Measurements from ENCODE around the gene P2RX5.
A peak's percentile ranks its signal among the peaks of the same experiment; 100 is the strongest.

The P2RX5 gene

DNA sequence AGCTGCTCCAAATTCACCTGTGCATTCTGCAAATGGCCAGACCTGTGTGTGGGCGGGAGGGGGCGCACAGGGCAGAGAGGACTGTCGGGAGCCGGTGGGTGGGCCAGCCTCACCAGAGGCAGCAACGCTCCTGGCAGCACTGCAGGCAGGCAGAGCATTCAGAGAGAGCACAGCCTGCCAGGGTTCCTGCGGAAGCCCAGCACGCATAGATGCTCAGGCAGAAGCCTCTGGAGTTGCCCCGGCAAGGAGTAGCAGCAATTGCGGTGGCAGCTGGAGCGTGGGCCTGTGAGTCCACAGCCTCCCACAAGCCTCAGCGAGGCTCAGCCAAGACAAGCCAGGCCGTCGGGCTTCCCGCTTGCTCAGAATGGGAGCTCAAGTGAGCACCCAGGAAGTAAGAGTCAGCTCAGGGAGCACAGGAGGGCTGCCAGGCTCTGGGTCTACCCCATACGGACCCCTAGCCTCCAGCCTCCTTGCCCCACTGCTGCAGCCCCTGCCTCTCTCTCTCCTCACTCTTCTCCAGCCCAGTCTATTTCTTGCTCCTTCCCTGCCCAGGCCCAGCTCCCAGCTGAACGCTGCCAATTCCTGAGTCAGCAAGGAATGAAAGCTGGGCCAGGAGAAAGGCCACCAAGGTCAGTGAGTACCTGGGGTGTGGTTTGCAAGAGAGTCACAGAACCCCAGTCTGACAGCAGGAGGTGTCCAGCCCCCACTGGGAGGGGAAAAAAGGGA, 17.7 kb downstream of the P2RX5 start:
- no peak overlapping the region for H3K4me3 ChIP-seq (replicated peaks; ENCODE audit: low read depth, low read length)
- H3K27me3 ChIP-seq (replicated peaks; ENCODE audit: control insufficient read depth, insufficient read depth, low read length): no peaks in the 10 kb centered on the region
- peaks cover 7% of the 10 kb centered on the region for H3K36me3 ChIP-seq (ENCODE audit: control insufficient read depth, insufficient read depth, low read length)
- TF ChIP-seq, protein P1, sequence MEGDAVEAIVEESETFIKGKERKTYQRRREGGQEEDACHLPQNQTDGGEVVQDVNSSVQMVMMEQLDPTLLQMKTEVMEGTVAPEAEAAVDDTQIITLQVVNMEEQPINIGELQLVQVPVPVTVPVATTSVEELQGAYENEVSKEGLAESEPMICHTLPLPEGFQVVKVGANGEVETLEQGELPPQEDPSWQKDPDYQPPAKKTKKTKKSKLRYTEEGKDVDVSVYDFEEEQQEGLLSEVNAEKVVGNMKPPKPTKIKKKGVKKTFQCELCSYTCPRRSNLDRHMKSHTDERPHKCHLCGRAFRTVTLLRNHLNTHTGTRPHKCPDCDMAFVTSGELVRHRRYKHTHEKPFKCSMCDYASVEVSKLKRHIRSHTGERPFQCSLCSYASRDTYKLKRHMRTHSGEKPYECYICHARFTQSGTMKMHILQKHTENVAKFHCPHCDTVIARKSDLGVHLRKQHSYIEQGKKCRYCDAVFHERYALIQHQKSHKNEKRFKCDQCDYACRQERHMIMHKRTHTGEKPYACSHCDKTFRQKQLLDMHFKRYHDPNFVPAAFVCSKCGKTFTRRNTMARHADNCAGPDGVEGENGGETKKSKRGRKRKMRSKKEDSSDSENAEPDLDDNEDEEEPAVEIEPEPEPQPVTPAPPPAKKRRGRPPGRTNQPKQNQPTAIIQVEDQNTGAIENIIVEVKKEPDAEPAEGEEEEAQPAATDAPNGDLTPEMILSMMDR (IDR thresholded peaks at IDR 0.05; ENCODE audit: insufficient read depth, low read length, poor library complexity, severe bottlenecking): no peak
- no peak for DNase-seq (ENCODE audit: extremely low read depth, insufficient read length)

DNA sequence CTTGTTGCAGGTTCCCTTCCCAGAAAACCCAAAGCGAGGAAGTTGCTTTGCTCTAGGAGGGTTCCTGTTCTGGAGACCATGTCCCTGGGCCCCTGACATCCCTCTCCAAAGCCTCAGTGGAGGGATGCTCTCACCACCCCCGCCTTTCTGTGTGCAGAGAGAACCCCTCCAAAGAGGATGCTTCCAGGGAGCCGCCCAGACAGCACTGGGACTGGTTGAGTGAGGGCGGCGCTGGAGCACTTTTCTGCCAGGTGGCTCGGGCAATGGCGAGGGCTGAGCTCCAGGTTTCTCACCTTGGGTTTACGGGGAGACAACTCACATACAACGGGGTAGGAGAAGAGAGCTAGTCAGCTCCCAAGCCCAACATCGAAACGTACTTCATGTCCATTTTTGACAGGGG, 20.1 kb downstream of the P2RX5 start:
- Histone ChIP-seq H3K4me3 (replicated peaks; ENCODE audit: low read depth, low read length) (no peak overlapping the region), H3K27me3 (replicated peaks; ENCODE audit: control insufficient read depth, insufficient read depth, low read length) (no peaks in the 10 kb centered on the region), H3K36me3 (ENCODE audit: control insufficient read depth, insufficient read depth, low read length) (peaks cover 8% of the 10 kb centered on the region)
- TF ChIP-seq, protein P1 (IDR thresholded peaks at IDR 0.05; ENCODE audit: insufficient read depth, low read length, poor library complexity, severe bottlenecking): no peak
- DNase-seq (ENCODE audit: extremely low read depth, insufficient read length): no peak

DNA sequence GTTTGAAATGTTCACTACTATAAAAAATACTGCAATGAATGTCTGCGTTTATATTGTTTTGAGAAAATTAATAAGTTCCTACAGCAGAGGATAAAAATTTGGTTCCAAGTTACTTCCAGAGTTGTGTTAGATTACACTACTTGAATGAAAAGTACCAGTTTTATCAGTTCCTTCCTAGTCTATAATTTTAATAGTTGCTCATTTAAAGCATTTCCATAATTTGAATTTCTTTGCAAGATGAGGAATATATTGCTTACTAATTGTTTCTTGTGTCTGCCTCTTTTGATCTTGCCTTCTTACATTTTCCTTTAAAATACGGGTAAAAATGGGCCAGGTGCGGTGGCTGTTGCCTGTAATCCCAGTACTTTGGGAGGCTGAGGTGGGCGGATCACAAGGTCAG, 23.4 kb downstream of the P2RX5 start:
- Histone ChIP-seq H3K27me3 (replicated peaks; ENCODE audit: control insufficient read depth, insufficient read depth, low read length) (no peaks in the 10 kb centered on the region), H3K4me3 (replicated peaks; ENCODE audit: low read depth, low read length) (no peak overlapping the region), H3K36me3 (ENCODE audit: control insufficient read depth, insufficient read depth, low read length) (peaks cover 3% of the 10 kb centered on the region)
- DNase-seq (ENCODE audit: extremely low read depth, insufficient read length): no peak
- TF ChIP-seq, protein P1 (IDR thresholded peaks at IDR 0.05; ENCODE audit: insufficient read depth, low read length, poor library complexity, severe bottlenecking): no peak

DNA sequence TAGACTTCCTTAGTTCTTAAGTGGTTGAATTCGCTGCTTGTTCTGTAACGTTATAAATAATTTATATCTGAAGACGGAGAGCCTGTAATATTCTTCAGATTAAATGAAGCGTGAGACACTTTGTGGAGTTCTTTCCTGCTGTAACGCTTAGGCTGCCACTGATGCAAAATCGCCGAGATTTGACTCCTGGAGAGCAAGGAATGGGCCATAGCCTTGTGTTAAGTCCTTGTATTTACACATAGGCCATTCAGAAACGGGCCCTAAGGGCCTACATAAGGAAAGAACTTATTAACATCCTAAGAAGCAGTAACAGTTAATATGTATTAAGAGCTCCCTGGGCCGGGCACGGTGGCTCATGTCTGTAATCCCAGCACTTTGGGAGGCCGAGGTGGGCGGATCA, 26.4 kb downstream of the P2RX5 start:
- TF ChIP-seq, protein P1 (IDR thresholded peaks at IDR 0.05; ENCODE audit: insufficient read depth, low read length, poor library complexity, severe bottlenecking): no peak
- Histone ChIP-seq H3K36me3 (ENCODE audit: control insufficient read depth, insufficient read depth, low read length) (peaks cover 3% of the 10 kb centered on the region), H3K4me3 (replicated peaks; ENCODE audit: low read depth, low read length) (peak overlapping the region; percentile 93), H3K27me3 (replicated peaks; ENCODE audit: control insufficient read depth, insufficient read depth, low read length) (no peaks in the 10 kb centered on the region)
- DNase-seq (ENCODE audit: extremely low read depth, insufficient read length): no peak

DNA sequence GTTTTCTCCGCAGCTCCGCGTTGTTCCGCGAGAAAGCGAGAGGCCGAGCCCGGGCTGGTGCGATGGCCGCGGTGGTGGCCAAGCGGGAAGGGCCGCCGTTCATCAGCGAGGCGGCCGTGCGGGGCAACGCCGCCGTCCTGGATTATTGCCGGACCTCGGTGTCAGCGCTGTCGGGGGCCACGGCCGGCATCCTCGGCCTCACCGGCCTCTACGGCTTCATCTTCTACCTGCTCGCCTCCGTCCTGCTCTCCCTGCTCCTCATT, 26.9 kb downstream of the P2RX5 start:
- TF ChIP-seq, protein P1 (IDR thresholded peaks at IDR 0.05; ENCODE audit: insufficient read depth, low read length, poor library complexity, severe bottlenecking): no peak
- Histone ChIP-seq H3K36me3 (ENCODE audit: control insufficient read depth, insufficient read depth, low read length) (peaks cover 3% of the 10 kb centered on the region), H3K4me3 (replicated peaks; ENCODE audit: low read depth, low read length) (peak overlapping the region; percentile 93), H3K27me3 (replicated peaks; ENCODE audit: control insufficient read depth, insufficient read depth, low read length) (no peaks in the 10 kb centered on the region)
- DNase-seq (ENCODE audit: extremely low read depth, insufficient read length): no peak

Data from GM06990 (cell line).